HCEC 1CT (cell line): ENCODE data around the gene TTYH2.

ENCODE experiments used
- DNase-seq: peaks from one replicate; pipeline ENCODE4 v3.0.0-alpha.2; 2017

The TTYH2 gene

DNA sequence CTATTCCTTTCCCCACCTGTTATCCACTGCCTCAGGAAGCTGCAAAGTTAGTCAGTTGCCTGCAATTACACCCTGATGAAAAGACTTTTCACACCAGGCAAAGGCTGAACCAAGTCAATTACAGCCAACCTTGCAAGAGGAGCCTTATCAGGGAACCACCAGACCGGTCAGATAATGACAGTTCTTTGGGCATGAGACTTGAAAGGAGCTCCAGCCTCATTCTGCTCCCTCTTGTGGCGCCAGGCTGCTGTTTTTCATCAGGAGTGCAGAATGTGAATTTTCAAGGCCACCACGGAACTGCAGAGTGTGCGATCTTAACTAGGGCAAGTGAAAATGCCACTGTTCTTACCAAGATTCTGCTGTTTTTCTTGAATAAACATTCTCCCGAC is 83.2 kb downstream of the TTYH2 start:
- no peak for DNase-seq

DNA sequence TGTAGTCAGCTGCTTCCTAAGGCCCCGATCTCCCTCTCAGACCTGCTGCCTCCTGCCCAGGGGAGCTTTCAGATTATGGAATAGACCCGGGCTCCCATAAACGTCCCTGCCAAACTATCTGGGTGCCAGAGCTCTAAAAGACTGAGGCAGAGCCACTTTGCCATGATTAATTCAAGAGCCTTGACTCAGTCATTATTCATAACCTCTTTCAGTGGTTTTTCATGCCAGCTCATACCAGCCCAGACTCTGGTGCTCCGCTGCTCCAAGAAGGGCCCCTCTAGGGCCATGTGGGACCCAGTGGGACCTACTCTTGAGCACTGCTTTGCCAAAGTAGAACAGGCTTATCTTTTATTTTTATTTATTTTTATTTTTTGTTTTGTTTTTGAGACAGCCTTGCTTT is 84.6 kb downstream of the TTYH2 start:
- no peak for DNase-seq

DNA sequence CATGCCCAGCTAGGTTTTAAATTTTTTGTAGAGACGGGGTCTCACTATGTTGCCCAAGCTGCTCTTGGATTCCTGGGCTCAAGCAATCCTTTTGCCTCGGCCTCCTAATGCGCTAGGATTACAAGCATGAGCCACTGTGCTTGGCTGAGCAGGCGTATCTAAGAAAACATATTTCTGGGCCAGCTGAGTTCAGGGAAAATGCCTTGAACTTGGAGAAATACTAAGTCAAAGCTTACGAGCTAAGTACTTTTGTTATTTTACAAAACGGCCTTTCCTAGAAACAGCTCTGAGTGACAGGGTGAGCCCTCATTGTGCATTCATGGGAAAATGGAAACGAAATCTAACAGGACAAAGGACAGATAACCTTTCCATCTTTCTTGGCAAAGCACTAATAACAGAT is 85.4 kb downstream of the TTYH2 start:
- no peak for DNase-seq

DNA sequence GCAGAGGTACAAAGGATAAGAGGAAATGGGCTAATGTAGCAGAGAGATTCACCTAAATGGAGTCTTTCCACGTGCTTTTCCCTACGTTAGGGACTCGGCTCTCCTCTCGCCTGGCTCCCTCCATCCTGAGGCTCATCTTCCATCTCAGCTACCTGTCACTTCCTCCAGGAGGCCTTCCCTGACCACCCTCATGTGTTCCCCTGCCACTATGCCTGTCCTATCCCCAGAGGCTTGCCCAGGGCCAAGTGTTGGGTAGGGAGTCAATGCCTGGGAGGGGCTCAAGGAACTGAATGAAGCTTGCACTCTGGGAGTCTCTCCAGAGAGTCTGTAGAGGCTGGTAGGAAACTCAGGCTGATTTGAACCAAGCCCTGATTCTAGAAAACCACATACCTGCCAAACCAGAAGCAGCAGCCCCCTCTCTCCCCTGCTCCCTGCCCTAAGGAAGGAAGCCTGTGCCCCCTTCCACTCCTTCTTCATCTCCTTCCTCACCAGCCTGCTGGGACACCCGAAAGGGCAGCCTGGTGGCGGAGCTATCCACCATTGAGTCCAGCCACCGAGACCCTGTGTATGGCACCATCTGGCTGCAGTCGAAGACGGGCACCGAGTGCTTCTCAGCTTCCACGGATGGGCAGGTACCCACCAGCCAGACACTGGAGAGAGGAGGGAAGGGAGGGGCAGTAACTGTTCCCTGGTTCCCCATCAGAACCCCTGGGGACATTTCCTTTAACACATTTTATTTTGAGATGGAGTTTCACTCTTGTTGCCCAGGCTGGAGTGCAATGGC is 86.0 kb downstream of the TTYH2 start:
- no peak for DNase-seq

DNA sequence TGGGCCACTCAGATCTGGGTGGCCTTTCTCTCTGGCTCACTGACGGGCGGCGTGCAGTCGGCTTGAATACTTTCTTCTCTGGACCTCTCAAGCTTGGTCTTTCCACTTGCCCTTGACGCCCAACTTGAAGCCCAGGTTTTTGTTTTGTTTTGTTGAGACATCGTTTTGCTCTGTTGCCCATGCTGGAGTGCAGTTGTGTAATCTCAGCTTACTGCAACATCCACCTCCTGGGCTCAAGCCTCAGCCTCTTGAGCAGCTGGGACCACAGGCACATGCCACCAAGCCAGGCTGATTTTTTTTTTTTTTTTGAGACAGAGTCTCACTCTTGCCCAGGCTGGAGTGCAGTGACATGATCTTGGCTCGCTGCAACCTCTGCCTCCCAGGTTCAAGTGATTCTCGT is 89.9 kb downstream of the TTYH2 start:
- no peak for DNase-seq

DNA sequence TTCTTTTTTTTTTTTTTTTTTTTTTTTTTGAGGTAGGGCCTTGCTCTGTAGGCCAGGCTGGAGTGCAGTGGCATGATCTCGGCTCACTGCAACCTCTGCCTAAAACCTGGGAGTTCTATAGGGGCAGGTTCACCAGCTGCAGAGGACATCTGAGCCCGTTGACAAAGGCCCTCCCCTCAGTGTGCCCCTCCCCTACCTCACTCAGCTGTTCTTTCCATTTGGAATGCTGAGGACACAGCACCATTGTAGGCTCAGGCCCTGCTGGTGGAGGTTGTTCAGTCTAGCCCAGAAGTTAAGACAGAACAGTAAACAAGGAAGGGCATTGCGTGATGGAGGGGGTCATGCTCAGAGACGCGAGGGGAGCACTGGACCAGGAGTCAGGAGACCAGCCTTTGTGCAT is 90.8 kb downstream of the TTYH2 start:
- no peak for DNase-seq

DNA sequence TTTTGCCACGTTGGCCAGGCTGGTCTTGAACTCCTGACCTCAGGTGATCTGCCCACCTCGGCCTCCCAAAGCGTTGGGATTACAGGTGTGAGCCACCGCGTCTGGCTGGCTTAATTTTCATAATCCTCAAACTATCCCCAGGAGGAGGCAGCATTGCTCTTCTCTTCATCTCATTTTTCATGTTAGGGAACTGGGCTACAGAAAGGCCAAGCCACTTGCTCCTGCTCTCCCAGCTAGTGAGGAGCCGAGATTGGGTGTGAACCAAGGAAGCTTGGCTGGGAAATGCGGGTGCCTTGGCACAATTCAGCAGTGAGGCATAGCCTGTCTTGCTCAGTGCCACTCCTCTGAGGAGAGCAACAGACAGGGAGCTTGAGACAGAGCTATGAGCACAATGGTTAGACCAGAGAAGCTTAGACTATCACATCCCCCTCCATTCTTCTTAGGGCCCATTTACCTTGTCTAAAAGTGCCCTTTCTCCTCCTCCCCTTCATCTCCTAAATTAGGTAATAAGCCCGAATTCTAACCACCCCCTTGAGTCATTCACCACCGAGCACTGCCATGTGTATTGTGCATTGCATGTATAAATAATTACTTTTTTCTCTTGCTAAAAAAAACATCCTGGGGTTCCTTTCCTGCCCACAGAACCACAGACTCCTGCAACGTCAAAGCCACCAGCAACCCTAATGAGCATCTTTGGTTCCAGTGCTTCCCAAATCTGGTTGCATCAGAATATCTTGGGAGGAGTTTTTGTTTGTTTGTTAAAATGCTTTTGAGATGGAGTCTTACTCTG is 92.7 kb downstream of the TTYH2 start:
- no peak for DNase-seq

DNA sequence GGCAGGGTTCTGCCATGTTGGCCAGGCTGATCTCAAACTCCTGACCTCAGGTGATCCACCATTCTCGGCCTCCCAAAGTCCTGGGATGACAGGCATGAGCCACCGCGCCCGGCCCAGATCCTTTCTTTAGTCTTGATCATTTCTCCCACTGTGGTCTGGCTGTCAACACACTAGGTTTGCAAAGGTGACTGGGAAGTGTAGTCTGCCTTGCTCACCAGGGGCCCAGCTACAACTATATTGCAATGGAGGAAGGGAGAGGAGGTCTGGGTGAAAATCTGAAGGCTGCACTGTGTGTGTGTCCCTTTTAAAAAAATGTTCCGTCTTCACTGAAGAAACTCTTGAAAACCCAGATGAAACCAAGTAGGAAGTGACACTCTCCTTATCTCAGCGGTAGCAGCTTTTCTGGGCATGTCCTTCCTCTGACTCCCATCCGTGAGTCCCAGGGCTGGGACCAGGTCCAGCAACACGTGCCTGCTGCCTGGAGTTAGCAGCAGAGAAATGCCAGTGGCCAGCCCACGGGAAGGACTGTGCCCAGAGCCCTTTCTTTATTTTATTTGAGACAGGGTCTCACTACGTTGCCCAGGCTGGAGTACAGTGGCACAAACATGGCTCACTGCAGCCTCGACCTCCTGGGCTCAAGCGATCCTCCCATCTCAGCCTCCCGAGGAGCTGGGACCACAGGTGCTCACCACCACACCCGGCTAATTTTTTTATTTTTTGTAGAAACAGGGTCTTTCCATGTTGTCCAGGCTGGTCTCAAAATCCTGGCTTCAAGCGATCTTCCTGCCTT is 94.8 kb downstream of the TTYH2 start:
- DNase-seq: no peak

DNA sequence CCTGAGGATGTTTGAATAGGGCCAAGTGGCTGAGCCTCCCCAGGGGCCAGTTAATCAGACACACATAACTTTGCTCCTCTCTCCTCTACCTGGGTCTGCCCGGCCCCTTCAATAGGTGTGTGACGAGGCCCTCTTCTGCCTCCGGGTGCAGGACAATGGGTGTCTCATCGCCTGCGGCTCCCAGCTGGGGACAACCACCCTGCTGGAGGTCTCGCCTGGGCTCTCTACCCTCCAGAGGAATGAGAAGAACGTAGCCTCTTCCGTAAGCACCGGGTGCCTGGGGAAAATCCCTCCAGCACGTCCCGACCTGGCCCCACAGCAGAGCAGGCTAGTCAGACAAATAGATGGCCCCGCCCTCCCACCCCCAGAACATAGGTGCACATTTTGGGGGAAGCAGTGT is 96.5 kb downstream of the TTYH2 start:
- DNase-seq: no peak
